ENCODE measurements around the gene SCUBE1.

The SCUBE1 gene

DNA sequence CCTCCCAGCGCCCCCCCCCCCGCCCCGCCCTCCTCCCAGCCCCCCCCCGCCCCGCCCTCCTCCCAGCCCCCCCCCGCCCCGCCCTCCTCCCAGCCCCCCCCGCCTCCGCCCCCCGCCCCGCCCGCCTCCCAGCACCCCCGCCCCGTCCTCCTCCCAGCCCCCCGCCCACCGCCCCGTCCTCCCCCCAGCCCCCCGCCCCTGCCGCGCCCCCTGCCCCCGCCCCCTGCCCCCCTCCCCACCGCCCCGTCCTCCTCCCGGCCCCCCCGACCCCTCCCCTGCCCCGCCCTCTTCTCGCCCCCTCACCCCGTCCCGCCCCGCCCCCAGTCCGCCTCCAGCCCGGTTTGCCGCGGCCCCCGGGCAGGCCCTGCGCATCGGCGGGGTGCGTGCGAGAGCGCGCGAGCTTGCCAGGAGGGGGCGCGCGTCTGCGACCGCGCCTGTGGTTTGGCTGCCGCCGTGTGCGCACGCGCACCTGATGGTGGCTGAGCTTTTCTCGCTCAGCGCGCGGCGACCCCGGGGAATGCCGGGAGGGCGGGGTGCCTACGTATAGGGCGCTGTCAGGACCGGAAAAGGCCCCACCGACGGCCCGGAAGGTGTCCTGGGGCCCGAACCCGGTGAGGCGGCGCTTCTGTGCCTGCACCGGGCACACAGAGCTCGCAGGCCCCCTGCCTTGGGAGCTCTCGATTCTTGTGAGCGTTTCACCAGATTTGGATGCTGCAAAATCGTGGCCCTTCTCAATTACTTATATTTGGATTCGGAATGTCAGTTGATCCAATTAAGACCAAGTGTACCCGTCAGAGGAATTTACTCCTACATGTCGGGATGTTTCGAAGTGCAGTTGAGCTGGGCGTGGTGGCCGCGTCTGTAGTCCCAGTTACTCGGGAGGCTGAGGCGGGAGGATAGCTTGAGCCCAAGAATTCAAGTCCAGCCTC is 155.7 kb downstream of the SCUBE1 start:
- H3K4me1 ChIP-seq (ENCODE audit: control insufficient read depth, insufficient read depth, low read length), result peaks cover 4% of the 10 kb centered on the region
- peaks cover 4% of the 10 kb centered on the region; the same call in 1 of the 2 replicates for H3K36me3 ChIP-seq (ENCODE audit: control insufficient read depth, insufficient read depth, low read length)
- no peaks in the 10 kb centered on the region for H3K27me3 ChIP-seq (ENCODE audit: control insufficient read depth, insufficient read depth, low read length)
- peak; percentile 85 for DNase-seq (ENCODE audit: low read depth, low spot score)
- no peaks in the 10 kb centered on the region for H3K9me3 ChIP-seq (ENCODE audit: control insufficient read depth, insufficient read depth, low read length)
- no CpG with 5 or more reads among the region's 86 CpGs for WGBS (ENCODE audit: insufficient coverage, insufficient read length)
- H3K27ac ChIP-seq (ENCODE audit: low read length), result no peak overlapping the region
- H3K4me3 ChIP-seq (ENCODE audit: low read length), result peak overlapping the region; percentile 41; the same call in 1 of the 2 replicates

- peak within 1 kb of the TSS; percentile 96 for H3K4me3 ChIP-seq (ENCODE audit: low read length)
- H3K4me1 ChIP-seq (ENCODE audit: control insufficient read depth, insufficient read depth, low read length), result peaks cover 4% of the 10 kb centered on the region
- no peak within 1 kb of the TSS for H3K27ac ChIP-seq (ENCODE audit: low read length)
- no CpG with 5 or more reads among the region's 87 CpGs for WGBS (ENCODE audit: insufficient coverage, insufficient read length)
- H3K9me3 ChIP-seq (ENCODE audit: control insufficient read depth, insufficient read depth, low read length), result no peaks in the 10 kb centered on the region
- H3K36me3 ChIP-seq (ENCODE audit: control insufficient read depth, insufficient read depth, low read length), result peaks cover 4% of the 10 kb centered on the region; the same call in 1 of the 2 replicates
- H3K27me3 ChIP-seq (ENCODE audit: control insufficient read depth, insufficient read depth, low read length), result no peaks in the 10 kb centered on the region
- DNase-seq (ENCODE audit: low read depth, low spot score), result no peak
Observed at GRCh38 chr22:43186272-43187170, 156.7 kb downstream of the SCUBE1 start, which contains the start of gene TTLL12. TSS of gene TTLL12 (minus strand) at chr22:43187134. CDS start at chr22:43187069, 65 bp downstream.

DNA sequence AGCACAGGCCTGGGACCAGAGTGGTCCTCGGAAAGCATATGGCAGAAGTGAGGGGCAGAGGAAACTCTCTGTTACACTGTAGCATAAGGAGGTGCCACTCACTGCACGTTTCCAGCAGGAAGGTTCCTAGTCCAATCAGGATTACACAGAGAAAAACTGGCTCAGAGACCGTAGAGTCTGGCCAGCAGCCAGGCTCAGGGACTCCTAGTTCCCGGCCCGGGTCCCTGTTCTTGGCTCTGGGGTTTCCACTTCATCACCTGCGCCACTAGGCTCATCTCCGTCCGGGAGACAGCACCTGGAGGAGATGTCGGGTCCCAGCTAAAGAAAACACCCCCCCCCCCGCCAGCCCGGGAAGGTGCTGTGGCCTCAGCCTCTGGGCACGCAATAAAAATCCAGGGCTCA is 157.3 kb downstream of the SCUBE1 start:
- H3K27me3 ChIP-seq (ENCODE audit: control insufficient read depth, insufficient read depth, low read length), result no peaks in the 10 kb centered on the region
- H3K4me1 ChIP-seq (ENCODE audit: control insufficient read depth, insufficient read depth, low read length), result peaks cover 4% of the 10 kb centered on the region
- H3K36me3 ChIP-seq (ENCODE audit: control insufficient read depth, insufficient read depth, low read length), result peaks cover 9% of the 10 kb centered on the region
- peak overlapping the region; percentile 96; the same call in 1 of the 2 replicates for H3K4me3 ChIP-seq (ENCODE audit: low read length)
- H3K9me3 ChIP-seq (ENCODE audit: control insufficient read depth, insufficient read depth, low read length), result no peaks in the 10 kb centered on the region
- no peak for DNase-seq (ENCODE audit: low read depth, low spot score)
- no peak overlapping the region for H3K27ac ChIP-seq (ENCODE audit: low read length)
- no CpG with 5 or more reads among the region's 12 CpGs for WGBS (ENCODE audit: insufficient coverage, insufficient read length)

- WGBS (ENCODE audit: insufficient coverage, insufficient read length), result no CpG with 5 or more reads among the region's 12 CpGs
- Histone ChIP-seq H3K27ac (ENCODE audit: low read length) (no peak overlapping the region), H3K27me3 (ENCODE audit: control insufficient read depth, insufficient read depth, low read length) (no peaks in the 10 kb centered on the region), H3K4me1 (ENCODE audit: control insufficient read depth, insufficient read depth, low read length) (peaks cover 4% of the 10 kb centered on the region), H3K9me3 (ENCODE audit: control insufficient read depth, insufficient read depth, low read length) (no peaks in the 10 kb centered on the region), H3K4me3 (ENCODE audit: low read length) (no peak overlapping the region), H3K36me3 (ENCODE audit: control insufficient read depth, insufficient read depth, low read length) (peaks cover 30% of the 10 kb centered on the region)
- DNase-seq (ENCODE audit: low read depth, low spot score), result no peak
Observed at GRCh38 chr22:43183496-43184277, 159.5 kb downstream of the SCUBE1 start.

DNA sequence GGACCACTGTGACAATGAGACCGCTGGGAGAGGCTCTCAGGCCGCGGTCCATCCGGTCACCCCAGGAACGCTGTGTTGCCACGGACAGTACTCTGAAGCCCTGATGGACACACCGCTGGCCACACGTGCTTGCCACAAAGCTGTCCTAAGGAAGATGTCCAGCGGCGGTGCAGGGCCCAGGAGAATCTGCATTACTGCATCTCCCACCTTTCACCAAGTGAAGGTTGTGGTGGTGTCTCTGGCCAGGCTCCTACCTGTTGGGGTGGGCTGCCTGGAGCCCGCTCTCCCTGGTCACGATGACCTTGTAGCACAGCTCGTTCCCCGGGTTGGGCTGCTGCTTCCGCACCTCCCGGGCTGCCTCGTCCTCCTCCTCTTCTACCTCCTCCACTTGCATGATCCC is 160.4 kb downstream of the SCUBE1 start:
- H3K27ac ChIP-seq (ENCODE audit: low read length), result no peak overlapping the region
- no peak for DNase-seq (ENCODE audit: low read depth, low spot score)
- no CpG with 5 or more reads among the region's 17 CpGs for WGBS (ENCODE audit: insufficient coverage, insufficient read length)
- H3K4me1 ChIP-seq (ENCODE audit: control insufficient read depth, insufficient read depth, low read length), result peaks cover 4% of the 10 kb centered on the region
- peaks cover 32% of the 10 kb centered on the region for H3K36me3 ChIP-seq (ENCODE audit: control insufficient read depth, insufficient read depth, low read length)
- H3K4me3 ChIP-seq (ENCODE audit: low read length), result no peak overlapping the region
- H3K9me3 ChIP-seq (ENCODE audit: control insufficient read depth, insufficient read depth, low read length), result no peaks in the 10 kb centered on the region
- no peaks in the 10 kb centered on the region for H3K27me3 ChIP-seq (ENCODE audit: control insufficient read depth, insufficient read depth, low read length)

- Histone ChIP-seq H3K36me3 (ENCODE audit: control insufficient read depth, insufficient read depth, low read length) (peaks cover 34% of the 10 kb centered on the region), H3K4me3 (ENCODE audit: low read length) (no peak overlapping the region), H3K27me3 (ENCODE audit: control insufficient read depth, insufficient read depth, low read length) (no peaks in the 10 kb centered on the region), H3K4me1 (ENCODE audit: control insufficient read depth, insufficient read depth, low read length) (peaks cover 4% of the 10 kb centered on the region), H3K9me3 (ENCODE audit: control insufficient read depth, insufficient read depth, low read length) (no peaks in the 10 kb centered on the region), H3K27ac (ENCODE audit: low read length) (no peak overlapping the region)
- WGBS (ENCODE audit: insufficient coverage, insufficient read length), result no CpG with 5 or more reads among the region's 10 CpGs
- no peak for DNase-seq (ENCODE audit: low read depth, low spot score)
Observed at GRCh38 chr22:43182118-43182517, 161.1 kb downstream of the SCUBE1 start.

DNA sequence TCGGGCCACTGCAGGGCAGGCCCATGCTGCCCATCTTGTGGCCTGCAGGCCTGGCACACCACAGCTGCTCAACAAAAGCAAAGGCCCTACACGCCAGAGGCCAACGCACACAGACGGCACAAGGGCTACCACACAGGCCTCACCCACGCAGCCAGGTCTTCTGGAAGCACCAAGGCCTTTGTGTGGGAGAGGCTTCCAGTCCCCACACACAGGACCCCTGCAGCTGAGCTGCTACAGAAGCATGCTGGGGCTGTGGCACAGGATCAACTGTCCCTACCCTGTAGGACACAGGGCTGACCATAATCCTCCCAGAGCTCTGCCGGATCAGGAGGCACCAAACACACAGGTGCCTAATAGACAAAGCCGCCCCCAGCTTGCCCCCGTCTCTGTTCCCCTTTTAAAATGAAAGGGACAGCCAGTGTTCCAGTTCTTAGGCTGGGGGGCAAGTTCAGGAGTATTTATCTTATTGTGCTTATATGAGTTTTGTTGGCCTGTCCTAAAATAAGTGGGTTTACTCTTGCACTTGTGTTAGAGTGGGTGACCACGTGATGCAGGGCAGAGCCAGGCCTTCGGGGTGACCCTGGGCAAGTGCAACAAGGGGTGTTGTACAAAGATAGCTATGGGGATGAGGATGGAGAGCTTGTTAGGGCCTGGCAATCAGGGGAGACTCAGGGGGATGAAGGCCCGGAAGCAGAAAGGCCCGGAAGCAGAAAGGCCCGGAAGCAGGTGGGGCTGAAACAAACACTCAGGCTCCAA is 161.7 kb downstream of the SCUBE1 start:
- DNase-seq (ENCODE audit: low read depth, low spot score), result no peak
- H3K27ac ChIP-seq (ENCODE audit: low read length), result no peak overlapping the region
- peaks cover 34% of the 10 kb centered on the region for H3K36me3 ChIP-seq (ENCODE audit: control insufficient read depth, insufficient read depth, low read length)
- H3K4me3 ChIP-seq (ENCODE audit: low read length), result no peak overlapping the region
- peaks cover 4% of the 10 kb centered on the region for H3K4me1 ChIP-seq (ENCODE audit: control insufficient read depth, insufficient read depth, low read length)
- H3K9me3 ChIP-seq (ENCODE audit: control insufficient read depth, insufficient read depth, low read length), result no peaks in the 10 kb centered on the region
- H3K27me3 ChIP-seq (ENCODE audit: control insufficient read depth, insufficient read depth, low read length), result no peaks in the 10 kb centered on the region
- no CpG with 5 or more reads among the region's 13 CpGs for WGBS (ENCODE audit: insufficient coverage, insufficient read length)

- no CpG with 5 or more reads among the region's 15 CpGs for WGBS (ENCODE audit: insufficient coverage, insufficient read length)
- no peak for DNase-seq (ENCODE audit: low read depth, low spot score)
- peaks cover 40% of the 10 kb centered on the region for H3K36me3 ChIP-seq (ENCODE audit: control insufficient read depth, insufficient read depth, low read length)
- no peak overlapping the region for H3K27ac ChIP-seq (ENCODE audit: low read length)
- no peaks in the 10 kb centered on the region for H3K27me3 ChIP-seq (ENCODE audit: control insufficient read depth, insufficient read depth, low read length)
- no peaks in the 10 kb centered on the region for H3K9me3 ChIP-seq (ENCODE audit: control insufficient read depth, insufficient read depth, low read length)
- no peak overlapping the region for H3K4me3 ChIP-seq (ENCODE audit: low read length)
- H3K4me1 ChIP-seq (ENCODE audit: control insufficient read depth, insufficient read depth, low read length), result peaks cover 4% of the 10 kb centered on the region
Observed at GRCh38 chr22:43180670-43181069, 162.5 kb downstream of the SCUBE1 start.

DNA sequence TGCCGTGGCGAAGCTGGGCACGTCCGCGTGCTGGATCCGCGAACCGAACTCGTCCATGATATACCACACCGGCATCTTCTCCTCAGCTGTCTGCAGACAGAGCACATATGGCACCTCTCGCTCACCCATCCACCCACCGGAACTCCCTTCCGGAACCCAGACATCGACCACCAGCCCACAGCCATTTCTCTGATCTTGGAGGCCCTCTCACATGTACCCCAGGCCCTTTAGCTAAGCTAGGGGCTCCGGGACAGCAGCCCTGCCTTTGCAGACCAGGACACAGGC is 163.3 kb downstream of the SCUBE1 start:
- Histone ChIP-seq H3K4me3 (ENCODE audit: low read length) (no peak overlapping the region), H3K36me3 (ENCODE audit: control insufficient read depth, insufficient read depth, low read length) (peaks cover 46% of the 10 kb centered on the region), H3K4me1 (ENCODE audit: control insufficient read depth, insufficient read depth, low read length) (no peaks in the 10 kb centered on the region), H3K9me3 (ENCODE audit: control insufficient read depth, insufficient read depth, low read length) (no peaks in the 10 kb centered on the region), H3K27me3 (ENCODE audit: control insufficient read depth, insufficient read depth, low read length) (no peaks in the 10 kb centered on the region), H3K27ac (ENCODE audit: low read length) (no peak overlapping the region)
- no peak for DNase-seq (ENCODE audit: low read depth, low spot score)
- no CpG with 5 or more reads among the region's 15 CpGs for WGBS (ENCODE audit: insufficient coverage, insufficient read length)

All from iPS DF 6.9 (cell line).